Stimulated activated CD8-positive, alpha-beta memory T cell treated with anti-CD3 and anti-CD28 coated beads, Interleukin-15, amount 100 ng/mL, for 4 hours (primary cell): ENCODE results near the gene FXYD1.
"Not testable (repeated sequence)": the region's sequence is repeated elsewhere in the genome, so short reads cannot be mapped to it uniquely, and the experiment has no call there.

Experiments
- DNase-seq, 2 donors: peaks; one replicate each; pipeline ENCODE4 v3.0.0-alpha.2; 2020; ENCODE audit warnings: low read depth in 2 of 2

FXYD1 gene

DNA sequence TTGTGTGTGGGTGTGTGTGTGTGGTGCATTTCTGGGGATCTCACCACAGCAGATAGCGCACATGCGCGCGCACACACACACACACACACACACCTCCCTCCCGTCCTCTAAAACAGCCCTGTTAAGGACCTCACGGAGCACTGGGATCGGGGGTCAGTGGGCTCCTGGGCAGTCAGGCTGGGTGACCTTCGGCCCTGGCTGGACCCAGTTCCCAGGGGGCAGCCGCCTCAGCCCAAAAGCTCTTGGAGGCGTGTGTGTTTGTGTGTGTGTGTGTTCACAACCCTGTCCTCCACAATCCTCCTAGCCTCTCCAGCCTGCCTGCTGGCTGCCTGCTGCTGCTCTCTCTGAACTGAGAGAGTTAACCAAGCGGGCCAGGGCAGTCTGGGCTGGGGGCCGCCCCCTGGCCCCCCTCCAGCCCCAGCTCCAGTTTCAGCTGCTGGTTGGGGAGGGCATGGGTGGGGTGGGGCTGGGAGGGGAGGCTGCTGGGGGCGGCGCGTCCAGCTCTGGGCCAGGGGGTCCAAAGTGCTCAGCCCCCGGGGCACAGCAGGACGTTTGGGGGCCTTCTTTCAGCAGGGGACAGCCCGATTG is at the start of gene FXYD1:
TSS of gene FXYD1 (plus strand) at position 520 of the 588 bp plus-strand sequence. CDS start 1,256 bp downstream, outside the sequence.
- no peak for DNase-seq

DNA sequence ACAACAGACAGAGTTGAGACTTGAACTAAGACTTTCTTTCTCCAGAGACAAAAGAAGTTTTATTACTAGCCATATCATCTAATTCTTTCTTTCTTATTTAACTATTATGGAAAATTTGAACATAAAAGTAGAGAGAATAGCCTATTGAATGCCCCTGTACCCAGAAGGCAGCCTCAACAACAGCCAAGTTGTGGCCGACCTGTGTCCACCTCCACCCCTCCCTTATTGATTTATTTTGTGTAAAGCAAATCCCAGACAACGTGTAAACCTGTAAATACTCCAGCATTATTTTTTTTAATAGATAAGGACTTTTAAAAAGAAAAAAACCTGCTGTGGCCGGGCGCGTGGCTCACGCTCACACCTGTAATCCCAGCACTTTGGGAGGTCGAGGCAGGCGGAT is 49.1 kb upstream of the FXYD1 start:
- DNase-seq = no peak

DNA sequence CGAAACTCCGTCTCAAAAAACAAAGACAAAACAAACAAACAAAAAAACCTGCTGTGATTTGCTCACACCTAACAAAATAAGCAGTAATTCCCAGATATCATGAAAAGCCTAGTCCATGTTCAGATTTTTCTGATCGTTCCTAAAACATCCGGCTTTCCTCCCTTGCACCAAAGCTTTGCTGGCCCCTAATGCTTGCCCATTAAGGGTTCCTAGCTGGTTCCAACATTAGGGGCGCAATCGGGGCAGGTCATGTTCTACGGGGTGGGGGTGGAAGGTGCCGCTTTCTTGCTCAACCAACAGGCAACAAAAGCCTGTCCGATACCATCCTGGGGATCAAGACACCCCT is 48.5 kb upstream of the FXYD1 start:
- no peak for DNase-seq

DNA sequence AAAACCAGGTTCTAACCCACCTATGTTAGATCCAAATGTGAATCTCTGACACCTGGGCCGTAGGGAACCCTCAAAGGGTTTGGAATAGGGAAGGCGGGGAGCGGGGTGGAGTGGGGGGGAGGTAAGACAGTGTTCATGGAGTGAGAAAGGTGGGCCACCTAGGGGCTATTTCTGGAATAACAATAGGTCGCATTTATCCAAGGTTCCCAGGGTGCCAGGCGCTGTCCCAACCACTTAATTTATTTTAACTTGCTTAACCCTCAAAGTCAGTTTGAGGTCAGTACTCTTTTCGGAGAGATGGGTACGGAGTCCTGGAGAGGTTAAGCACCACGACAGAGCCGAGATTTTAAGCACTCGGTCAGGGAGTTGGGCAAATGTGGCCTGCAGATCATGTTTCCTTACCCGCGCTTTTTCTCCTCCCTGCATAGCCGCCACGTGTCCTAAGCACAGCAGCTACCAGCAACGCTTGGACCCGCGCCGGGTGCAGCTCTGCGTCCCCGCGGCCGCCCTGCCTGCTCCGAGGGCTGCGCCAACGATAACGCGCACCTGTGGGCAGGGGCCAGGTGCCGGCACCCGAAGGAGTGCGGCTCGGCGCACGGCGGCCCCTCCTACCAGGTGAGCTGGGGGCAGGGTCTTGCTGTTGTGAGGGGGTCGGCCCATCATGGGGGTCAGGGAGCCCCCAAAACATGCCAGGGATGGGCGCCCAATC is 48.0 kb upstream of the FXYD1 start:
- no peak for DNase-seq

DNA sequence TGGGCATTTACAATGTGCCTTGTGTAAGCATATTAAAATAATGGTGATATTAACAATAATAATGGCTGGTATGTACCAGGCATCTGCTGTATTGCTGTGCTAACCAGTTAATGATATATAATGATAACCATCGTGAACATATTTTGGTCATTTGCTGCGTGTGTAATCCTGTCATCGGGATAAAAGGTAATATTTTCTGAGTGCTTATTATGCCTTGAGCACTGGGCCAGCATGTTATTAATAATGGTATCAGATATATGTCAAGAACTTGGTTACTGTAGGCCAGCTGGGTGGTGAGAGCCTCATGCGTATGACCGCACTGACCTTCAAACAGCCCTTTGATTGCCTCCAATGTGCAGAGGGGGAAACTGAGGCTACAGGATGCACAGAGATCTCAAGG is 45.2 kb upstream of the FXYD1 start:
- DNase-seq = no peak

DNA sequence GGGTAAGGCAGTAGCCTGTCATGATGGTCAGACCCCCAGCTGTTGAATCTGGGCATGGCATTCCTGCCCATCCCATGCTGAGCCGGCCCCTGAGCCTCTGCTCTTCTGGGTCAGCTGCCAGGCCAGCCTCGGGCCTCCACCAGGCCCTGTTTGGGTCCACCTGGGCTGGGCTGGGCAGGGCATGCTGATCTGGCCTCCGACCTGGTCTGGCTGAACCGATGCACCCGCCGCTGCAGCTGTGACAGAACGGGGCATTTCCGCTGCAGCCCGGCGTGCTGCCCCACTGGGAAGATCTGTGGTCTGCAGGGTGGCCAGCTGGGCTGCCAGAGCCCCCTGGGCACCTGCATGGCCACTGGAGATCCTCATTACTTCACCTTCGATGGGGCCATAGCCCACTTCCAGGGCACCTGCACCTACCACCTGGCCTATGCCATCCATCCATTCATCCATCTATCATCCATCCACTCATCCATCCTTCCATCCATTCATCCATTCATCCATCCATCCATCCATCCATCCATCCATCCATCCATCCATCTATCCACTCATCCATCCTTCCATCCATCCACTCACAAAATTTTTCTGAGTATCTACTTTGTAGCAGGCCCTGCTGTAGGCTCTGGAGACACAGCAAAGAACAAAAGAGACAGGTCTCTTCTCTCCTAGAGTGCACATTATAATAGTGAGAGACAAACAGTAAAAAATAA is 44.5 kb upstream of the FXYD1 start:
- DNase-seq = no peak

DNA sequence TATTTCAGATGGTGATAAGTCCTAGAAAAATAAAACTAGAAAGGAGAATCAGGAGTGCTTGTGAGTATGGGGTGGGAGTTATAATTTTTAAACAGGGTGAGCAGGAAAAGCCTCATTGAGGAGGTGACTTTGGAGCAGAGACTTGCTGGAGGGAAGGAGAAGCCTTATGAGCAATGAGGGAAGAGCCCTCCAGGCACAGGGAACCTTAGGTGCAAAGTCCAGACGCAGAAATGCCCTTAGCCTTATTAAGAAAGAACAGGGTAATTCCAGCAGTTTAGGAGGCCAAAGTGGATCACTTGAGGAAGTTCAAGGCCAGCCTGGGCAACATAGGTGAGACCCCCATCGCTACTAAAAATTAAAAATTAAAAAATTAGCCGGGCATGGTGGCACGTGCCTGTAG is 44.0 kb upstream of the FXYD1 start:
- DNase-seq = no peak

DNA sequence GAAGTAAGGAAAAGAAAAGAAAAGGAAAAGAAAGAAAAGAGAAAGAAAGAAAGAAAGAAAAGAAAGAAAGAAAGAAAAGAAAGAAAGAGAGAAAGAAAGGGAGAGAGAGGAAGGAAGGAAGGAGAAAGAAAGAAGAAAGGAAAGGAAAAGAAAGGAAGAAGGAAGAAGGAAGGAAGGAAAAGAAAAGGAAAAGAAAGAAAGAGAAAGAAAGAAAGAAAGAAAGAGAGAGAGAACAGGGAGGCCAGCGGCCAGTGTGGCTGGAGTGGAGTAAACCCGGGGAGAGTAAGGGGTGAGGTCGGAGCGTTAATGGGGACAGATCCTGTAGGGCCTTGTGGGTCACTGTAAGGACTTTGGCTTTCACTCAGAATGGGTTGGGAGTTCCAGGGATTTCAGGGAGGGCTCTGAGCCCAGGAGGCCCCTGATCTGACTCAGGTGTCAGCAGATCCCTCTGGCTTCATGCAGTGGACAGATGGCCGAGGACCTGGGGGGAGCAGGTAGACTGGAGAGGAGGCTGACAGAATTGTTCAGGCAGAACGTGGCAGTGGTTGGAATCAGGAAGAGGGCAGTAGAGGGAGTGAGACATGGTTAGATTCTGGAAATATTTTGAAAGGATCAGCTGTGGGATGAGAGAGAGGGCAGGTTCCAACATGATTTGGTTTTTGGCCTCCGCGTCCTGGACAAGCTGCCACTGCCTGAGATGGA is 42.8 kb upstream of the FXYD1 start:
- DNase-seq = no peak

DNA sequence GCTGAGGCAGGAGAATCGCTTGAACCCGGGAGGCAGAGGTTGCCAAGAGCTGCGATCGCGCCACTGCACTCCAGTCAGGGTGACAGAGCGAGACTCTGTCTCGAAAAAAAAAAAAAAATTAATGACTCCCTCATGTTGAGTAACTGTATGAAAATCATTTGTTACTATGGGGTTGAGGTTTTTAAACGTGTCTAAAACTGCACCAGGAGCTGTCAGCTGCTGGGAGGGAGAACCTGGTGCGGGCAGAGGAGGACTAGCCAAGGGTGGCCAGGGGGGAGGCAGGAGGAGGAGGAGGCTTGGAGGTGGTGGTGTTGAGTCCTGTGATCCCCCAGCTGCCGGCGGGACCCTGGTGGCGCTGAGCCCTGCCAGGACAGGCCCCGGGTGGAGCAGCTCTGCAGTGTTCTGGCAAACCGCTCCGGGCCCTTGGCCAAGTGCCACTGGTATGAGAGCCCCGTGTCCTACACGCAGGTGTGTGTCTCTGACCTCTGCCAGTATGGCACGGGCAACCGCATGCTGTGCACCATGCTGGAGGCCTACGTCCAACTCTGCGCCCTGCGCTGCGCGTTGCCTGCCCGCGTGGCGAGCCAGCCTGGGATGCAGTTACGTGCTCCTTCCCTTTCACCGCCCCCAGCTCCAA is 40.1 kb upstream of the FXYD1 start:
- no peak for DNase-seq

DNA sequence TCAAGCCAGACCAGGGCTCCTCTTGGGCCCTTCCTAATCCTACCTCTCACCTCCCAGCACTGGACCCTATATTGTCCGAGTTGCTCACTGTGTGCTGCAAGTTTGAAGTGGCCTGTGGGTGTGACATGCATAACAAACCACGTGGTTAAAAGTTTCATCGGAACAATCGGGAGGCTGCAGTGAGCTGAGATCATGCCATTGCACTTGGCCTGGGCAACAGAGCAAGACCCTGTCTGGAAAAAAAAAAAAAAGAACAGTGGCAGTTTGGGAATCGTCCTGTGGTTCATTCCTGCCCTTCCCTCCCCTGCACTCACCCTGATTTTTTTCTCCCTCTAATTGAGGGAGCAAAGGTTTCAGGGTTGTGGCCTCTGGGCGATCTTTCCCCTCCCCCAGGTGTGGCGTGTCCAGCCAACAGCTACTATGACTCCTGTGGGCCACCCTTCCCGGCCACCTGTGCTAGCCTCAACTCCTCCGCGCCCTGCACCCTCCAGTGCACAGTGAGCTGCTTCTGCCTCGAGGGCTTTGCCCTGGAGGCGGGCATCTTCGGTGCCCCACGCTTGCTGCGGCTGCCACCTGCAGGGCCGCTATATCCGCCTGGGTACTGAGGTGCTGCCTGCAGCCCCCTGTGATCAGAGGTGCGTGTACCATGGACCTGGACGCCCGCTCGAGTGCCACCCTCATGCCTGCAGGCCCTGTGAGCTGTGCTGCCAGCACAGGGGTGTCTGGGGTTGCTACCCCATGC is 39.3 kb upstream of the FXYD1 start:
- DNase-seq = no peak

DNA sequence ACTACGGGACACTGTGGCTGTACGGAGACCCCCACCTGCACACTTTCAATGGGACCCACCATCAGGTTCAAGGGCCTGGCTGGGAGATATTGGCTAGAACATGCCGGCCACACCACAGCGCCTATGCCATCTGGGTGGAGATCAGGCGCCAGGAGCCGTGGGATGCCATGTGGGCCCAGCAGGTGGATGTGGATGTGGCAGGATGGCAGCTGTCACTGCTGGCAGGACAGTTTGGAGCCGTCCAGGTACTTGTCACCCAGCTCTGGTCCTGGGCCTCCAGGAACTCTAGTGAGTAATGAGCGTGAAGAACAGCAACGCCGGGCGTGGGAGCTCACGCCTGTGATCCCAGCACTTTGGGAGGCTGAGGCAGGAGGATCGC is 38.7 kb upstream of the FXYD1 start:
- DNase-seq = no peak

DNA sequence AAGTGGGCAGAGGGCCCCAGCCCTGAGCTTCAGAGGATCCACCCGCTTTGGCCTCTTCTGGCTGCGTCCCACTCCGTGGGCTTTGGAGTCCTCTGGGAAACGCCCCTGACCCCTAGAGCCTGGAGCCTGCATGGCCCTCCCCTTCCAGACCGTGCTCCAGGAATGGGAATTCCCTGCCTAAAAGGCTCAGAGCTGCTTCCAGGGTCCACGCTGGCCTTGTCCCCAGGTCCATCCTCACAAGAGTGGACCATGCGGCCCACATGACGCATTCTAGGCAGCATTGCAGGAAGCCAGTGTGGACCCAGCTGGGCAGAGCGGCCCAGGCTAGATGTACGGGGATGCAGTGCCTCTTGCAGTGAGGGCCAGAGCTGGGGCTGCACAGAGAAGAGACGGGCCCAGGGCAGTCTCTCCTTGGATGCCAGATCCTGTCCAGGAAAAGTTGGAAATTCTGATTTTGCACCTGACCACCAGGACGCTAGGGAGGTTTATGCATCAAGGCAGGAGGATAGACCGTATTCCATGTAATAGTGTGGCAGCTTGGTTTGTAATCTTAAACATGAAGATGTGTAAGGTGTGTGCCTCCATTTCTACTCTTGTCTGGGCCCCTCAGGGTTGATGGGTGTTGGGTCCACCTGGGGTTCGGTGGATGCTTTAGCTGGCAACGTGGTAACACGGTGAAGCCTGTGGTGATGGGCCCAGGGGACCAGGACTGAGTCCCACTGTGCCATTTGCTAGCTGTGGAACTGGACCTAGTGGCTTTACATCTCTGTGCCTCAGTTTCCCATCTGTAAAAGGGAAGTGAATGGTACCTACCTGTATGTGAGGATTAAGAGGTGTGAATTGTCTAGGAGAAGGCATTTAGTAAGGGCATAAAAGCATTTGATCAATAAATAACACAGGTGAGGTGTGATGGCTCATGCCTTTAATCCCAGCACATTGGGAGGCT is 37.8 kb upstream of the FXYD1 start:
- no peak for DNase-seq

DNA sequence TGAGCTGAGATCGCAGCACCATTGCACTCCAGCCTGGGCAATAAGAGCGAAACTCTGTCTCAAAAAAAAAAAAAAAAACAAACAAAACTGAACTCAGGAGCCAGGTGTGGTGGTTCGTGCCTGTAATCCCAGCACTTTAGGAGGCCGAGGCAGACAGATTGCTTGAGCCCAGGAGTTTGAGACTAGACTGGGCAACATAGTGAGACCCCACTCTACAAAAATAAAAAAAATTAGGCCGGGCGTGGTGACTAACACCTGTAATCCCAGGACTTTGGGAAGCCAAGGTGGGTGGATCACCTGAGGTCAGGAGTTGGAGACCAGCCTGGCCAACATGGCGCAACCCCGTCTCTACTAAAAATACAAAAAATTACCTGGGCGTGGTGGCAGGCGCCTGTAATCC is 36.7 kb upstream of the FXYD1 start:
- DNase-seq = not testable (repeated sequence)

DNA sequence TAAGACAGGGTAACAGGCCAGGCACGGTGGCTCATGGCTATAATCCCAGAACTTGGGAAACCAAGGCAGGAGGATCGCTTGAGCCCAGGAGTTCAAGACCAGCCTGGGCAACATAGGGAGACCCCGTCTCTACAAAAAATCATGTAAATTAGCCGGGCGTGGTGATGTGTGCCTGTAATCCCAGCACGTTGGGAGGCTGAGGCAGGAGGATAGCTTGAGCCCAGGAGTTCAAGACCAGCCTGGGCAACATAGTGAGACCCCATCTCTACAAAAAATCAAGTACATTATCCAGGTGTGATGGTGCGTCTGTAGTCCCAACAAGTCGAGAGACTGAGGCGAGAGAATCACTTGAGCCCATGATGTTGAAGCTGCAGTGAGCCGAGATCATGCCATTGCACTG is 35.0 kb upstream of the FXYD1 start:
- not testable (repeated sequence) for DNase-seq

DNA sequence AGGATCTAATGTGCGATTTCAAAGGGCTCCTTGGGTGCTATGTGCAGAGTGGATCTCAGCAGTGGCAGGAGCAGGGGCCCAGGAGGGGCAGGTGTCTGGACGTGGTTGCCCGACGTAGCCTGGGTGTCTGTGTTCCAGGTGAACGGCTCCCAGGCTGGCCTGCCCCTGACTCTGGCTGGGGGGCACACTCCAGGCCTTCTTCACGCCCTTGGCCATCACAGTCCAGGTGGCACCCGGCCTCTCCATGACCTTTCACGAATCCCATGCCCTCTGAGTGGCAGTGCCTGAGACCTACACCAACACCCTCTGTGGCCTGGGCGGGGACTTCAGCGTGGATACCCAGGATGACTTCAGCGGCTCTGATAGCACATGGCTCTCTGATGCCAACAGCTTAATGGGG is 34.3 kb upstream of the FXYD1 start:
- no peak for DNase-seq

DNA sequence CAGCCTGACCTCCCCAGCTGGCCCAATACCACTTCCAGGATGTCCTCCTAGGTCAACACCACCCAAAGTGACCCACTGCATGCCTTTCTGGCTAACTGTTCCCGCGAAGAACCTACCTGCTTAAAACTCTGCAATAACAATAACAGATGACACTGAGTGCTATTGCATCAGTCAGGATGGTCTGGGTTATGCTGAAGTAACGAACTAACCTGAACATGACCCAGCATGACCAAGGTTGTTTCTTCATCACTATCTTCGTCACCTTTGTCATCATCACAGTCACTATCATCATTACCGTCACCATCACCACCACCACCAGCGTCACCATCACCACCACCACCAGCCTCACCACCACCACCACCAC is 33.6 kb upstream of the FXYD1 start:
- no peak for DNase-seq

DNA sequence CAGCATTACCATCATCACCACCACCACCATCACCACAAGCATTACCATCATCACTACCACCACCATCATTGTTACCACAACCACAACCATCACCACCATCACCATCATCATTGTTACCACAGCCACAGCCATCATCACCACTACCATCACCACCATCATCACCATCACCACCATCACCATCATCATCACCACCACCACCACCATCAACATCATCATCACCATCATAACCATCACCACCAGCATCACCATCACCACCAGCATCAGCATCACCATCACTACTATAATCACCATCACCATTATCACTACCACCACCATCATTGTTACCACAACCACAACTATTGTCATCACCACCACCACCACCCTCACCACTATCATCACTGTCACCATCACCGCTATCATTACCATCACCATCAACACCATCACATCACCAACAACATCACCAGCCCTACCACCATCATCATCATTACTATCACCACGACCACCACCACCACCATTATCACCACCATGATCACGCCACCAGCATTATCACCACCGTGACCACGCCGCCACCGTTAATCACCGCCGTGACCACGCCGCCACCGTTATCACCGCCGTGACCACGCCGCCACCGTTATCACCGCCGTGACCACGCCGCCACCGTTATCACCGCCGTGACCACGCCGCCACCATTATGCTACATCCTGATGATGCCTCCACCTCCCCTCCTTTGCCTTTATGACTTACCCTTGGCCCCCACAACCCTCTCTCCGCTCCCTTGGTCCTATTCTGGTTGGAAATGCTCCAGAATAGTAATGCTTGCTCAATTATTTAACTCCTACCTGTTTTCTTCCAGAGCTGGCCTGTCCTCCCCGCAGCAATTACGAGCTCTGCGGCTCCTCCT is 33.0 kb upstream of the FXYD1 start:
- DNase-seq = no peak

DNA sequence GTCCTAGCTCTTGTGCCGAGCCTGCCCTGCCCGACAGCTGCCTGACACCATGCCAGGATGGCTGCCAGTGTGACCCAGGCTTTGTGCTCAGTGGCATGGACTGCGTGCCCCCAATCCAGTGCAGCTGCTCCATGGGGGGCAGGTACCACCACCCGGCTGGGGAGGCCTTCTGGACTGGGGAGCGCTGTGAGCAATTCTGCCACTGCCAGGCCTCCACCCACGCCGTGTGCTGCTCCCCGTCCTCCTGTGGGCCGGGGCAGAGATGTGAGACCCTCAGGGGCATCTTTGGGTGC is 32.4 kb upstream of the FXYD1 start:
- no peak for DNase-seq

DNA sequence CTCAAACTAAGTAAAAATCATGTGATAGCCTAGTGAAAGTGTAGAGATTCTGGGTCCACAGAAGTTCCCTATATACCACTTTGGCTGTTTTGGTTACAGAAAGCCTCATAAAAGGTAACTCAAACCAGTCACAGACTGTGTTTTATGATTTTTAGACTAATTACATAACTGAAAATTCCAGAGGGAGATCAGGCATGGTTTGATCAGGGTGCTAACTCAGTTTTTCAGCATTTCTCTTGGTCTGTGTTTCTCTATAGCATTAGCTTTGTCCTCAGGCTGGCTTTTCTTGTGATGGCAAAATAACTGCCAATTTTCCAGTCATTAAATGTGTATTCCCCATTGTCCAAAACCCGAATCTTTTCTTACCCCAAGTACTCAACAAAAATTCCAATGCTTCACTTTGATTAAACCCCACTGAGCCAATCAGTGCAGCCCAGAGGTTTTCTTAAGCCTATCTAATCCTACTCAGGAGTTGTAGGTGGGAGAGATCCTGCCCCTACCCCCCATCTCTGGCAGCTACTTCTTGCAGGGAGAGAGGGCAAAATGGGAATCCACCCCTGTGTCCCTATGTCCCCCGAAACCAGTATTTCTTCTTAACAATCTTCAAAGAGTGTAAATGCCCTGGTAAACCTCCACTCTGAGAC is 31.6 kb upstream of the FXYD1 start:
- no peak for DNase-seq
